Stimulated activated CD4-positive, alpha-beta T cell treated with anti-CD3 and anti-CD28 coated beads, Interleukin-12 subunit alpha, Interleukin-12 subunit beta, amount 100 ng/mL, for 4 hours (primary cell): ENCODE results near the gene KCNQ1OT1.

Experiments used
- DNase-seq: peaks from one replicate; pipeline ENCODE4 v3.0.0-alpha.2; 2020

KCNQ1OT1 gene

DNA sequence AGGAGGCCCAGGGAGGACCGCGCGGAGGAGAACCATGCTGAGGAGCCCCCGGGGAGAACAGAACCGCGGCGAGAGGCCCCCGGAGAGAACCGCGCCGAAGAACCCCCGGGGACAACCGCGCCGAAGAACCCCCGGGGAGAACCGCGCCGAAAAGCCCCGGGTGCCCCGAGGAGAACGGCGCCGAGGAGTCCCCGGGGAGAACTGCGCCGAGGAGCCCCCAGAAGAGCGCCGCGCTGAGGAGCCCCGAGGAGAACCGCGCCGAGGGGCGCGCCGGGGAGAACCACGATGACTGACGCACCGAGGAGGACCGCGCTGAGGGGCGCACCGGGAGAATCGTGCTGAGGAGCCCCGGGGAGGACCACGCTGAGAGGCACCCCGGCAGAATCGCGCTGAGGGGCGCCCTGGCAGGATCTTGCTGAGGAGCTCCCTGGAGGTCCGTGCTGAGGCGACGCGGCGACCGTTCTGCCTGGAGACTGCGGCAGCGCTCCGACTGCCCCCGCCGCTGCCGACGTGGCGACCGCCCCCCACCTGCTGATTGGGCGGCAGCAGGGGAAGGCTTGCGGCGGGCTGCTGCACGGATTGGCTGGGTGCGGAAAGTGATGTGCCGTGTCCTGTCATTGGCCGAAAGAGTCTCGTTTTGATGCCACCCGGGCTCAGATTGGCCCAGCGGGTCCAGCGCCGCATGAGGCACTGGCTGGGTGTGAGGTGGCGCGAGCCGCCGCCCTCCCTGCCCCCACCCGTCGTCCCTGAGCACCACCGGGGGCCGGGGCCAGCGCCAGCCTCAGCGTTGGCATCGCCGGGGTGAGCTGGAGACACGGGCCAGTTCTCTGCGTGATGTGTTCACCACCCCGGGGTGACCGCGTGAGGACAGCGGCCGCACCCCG lies at the start of gene KCNQ1OT1:
Gene KCNQ1OT1 (minus strand): TSS at position 464 of the 884 bp plus-strand sequence.
- peak; percentile 75 for DNase-seq

DNA sequence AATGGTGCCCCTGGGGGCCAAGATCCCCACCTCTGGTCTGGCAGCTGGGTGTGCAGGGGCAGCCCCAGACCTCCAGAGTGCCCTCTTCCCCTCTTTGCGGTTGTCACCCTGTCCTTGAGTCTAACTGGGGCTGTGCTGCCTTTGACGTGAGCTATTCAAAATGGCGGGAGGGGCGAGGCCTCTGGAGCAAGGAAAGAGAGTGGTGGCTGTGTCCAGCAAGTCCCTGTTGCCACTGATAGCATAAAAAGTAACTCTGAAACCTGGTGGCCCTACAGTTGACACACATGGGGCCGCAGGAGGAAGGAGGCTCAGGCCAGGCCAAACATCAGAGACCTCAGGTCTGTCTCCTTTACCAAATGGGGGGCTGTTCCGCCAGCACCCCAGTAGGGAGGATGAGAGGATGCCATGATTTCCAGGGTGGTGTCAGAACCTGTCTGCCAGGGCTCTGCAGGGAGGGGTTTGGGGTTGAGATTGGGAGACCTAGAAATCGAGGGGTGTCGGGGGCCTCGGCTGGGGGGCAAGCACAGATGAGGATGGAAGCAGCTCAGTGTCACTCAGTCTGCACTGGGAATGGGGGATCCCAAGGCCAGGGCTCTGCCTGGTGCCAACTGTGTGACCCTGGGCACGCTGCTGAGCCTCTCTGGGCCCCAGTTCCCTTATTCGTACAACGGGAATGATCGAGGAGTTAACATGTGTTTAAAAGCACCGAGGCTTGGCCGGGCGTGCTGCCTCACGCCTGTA lies 49.2 kb upstream of the KCNQ1OT1 start:
- DNase-seq = no peak

DNA sequence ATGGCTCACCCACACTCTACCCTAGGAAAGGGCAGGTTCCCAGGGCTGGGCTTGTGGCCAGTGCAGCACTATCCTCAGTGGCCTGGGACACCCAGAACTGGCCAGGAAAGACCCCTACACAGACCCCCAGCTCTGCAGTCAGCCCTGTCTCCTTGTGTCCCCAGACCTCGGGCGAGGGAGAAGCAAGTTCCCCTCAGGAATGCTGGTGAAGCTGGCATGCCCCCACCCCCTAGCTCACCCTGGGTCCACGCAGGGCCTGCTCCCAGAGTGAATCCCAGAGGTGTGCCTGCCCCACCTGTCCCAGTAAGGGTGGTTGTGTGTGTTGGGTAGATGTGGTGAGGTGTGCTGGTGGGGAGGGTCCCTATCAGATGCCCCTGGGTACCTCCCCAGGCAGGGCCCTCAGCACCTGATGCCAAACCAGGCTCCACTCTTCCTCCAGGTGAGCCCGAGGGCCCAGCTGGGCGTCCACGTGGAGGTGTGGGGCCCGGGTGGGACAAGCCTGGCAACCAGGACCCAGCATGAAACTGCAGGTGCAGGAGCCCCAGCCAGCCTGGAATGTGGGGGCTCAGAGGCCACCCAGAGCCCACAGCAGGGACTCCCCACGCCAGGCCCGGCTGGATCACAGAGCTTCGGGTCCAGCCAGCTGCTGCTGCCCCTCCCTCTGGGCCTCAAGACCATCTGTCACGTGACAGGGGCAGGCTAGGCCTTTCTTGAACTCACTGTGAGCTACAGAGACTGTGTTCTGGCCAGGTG lies 48.4 kb upstream of the KCNQ1OT1 start:
- DNase-seq = no peak

DNA sequence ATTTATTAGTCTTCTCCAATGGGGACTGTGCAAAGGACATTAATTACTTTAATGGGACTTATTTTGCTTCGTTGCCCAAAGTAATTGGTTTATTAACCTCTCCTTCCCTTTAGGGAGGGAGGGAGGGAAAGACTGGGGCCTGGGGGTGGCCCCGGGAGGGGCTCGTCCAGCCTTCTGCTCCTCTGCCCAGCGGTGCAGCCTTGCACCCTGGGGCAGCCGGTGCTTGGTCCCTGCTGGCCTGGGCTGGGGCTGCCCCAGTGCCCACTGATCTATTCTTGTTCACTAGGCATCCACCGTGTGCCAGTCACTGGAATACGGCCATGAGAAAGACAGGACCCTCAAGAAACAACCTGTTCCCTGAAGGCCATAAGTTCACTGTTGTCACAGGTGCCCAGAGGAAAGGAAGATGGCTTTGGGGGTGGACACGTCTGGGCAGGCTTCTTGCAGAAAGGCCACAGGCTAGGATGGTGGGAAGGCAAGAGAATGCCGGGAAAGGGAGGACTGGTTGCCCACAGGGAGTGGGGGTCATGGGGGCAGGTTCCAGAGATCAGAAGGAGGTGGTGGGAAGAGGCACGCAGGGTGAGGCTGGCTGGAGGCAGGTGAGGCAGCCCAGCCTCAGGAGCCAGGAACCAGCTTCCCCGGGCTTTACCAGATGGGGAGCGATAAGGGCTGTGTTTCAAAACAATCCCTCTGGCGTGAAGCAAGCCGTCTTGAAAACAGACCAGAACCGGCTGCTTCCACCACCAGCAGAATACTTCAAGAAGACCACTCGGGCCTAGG lies 47.6 kb upstream of the KCNQ1OT1 start:
- DNase-seq = no peak

DNA sequence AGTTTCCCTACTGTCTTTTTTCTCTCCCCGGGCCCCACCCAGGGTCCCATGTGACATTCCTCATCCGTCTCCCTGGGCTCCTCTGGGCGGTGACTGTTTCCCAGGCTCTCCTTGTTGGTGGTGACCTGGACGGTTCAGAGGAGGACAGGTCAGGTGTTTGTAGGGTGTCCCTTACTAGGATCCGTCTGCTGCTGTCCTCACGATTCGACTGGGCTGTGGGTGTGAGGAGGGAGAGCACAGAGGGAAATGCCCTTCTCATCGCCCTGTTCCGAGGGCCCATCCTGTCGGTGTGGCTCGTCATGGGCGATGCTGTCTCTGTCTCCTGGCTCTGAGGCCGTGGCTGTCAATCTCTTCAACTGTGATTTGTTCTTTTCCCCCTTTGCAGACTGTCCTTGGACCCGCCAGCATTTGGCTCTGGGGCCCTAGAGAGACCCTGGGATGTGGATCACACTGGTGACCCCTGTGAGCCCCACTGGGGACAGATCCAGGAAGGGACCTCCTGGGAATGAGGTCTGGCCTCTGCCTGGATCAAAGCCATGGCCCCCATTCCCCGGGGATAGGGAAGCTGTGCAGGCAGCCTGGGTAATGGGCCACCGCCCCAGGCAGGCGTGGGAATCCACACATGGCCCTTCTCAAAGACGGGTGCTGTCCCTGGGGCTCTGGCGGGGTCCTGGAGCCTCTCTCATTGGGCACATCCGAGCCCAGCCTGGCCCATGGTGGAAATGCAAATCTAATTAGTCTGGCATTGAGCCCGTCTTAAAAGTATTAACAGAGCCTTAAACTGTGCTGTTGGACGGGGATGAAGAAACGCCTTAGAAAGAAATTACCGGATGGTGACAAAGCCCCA lies 46.8 kb upstream of the KCNQ1OT1 start:
- no peak for DNase-seq

DNA sequence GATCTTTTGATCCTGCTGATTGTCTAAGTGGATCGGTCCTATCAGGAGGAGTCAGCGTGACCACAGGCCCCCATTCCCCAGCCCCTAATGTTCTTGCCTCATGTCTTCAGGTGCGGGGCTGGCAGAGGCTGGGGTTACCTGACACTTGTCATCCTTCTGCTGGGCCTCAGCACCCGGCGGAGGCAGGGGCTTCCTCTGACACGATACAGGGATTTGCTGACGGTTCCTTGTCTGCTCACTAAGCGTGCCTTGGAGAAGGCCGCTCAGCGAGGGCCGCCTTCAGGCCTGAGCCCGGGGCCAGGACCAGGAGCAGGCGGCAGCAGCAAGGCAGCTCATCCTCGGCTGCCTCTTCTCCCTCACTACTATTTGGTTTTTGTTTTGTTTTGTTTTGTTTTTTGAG lies 45.7 kb upstream of the KCNQ1OT1 start:
- no peak for DNase-seq

DNA sequence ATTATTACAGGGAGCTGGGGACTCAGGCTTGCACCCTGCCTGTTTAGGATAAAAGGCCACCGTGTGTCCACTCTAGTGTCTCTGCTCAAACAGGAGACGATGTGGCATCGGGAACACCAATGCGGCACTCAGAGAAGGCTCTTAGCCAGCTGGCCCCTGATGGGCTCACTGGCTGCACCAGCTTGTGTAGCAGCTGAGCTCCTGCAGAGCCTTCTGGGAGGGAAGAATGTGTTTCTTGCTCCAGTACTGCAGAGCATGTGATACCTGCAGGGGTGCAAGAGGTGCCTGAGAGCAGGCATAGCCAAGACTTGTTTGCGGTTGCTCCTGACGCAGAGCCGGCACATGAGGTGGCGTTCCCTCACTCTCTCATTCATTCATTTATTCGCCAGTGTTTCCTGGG lies 44.4 kb upstream of the KCNQ1OT1 start:
- DNase-seq = no peak

DNA sequence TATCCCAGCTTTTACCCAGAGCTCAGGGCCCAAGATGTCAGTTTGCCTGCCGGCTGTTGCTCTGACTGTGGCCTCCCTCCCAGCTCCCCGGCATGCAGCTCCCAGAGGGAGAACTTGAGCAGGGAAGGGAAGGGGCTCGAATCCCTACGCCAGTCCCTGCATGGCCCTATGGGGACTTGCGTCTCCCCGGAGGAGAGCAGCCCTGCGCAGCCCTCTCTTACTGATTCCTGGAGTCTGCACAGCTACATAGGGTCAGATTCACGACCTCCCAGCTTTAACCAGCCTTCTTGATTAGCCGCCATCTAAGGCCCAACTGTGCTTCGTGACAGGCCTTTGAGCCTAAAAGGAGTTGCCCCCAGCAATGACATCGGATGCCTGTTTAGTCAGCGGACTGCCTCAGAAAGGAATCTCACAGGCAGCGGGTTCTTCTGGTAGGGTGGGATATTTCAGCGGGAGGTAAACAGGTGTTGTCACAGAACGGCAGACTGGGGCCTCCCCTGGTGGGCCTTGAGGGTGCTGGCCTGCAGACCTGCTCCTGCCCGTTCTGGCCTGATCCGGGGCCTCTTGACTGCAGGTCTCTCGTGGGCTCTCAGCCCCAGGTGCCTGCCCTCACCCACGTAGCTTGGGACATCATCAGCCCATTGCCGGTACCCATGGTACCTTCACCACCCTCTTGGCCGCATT lies 43.8 kb upstream of the KCNQ1OT1 start:
- DNase-seq = no peak

DNA sequence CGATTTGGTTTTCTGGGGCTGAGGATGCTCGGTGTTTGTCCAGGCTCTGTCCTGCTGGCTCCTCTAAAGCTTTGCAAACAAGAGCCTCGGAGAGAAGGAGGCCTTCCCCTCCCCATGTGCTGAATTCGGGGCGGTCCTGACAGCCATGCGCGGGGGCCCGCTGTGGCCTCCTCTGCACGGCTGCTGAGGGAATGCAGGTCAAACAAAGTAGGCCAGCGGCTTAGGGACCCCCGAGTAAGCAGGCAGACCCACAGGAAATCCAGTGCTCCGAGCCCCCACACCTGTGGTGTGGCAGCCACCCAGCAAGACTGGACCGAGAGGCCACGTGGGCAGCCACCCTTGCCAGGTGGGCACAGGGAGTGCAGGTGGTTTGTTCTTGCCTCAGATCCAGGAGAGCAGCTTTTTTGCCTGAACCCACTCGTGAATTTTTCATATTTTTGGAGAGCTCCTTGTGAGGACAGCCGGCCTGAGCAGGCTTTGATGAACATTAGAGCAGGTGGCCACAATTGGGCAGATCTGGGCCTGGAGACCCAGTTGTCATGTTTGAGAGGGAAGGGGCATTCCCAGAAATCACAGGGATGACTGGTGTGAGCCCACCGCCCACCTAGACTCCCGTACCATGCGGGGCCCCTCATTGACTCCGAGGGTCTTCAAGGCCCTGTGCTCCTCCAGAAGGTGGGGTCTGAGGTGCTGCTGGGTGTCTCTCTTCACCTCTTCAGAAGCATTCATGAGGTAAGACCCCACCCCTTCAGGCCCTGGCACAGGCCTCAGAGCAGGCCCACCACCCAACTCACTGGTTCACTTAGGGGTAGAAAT lies 43.0 kb upstream of the KCNQ1OT1 start:
- no peak for DNase-seq

DNA sequence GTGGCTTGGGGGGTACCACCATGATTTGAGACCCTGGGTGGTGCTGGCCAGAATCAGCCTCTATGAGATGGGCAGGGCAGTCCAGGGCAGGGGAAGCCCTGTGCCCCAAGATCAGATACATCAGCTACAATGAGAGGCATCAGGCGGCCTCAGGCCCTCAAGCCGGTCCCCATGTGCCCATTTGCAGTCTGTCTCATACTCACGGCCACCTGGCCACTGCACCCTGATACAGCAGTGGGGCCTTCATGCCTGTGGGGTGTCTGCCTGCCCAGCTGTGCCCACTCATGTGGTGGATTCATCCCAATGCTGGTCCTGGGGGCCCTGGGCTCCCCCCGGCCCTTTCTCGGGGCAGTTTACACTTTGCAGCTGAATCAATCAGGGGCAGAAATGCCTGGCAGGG lies 42.4 kb upstream of the KCNQ1OT1 start:
- no peak for DNase-seq

DNA sequence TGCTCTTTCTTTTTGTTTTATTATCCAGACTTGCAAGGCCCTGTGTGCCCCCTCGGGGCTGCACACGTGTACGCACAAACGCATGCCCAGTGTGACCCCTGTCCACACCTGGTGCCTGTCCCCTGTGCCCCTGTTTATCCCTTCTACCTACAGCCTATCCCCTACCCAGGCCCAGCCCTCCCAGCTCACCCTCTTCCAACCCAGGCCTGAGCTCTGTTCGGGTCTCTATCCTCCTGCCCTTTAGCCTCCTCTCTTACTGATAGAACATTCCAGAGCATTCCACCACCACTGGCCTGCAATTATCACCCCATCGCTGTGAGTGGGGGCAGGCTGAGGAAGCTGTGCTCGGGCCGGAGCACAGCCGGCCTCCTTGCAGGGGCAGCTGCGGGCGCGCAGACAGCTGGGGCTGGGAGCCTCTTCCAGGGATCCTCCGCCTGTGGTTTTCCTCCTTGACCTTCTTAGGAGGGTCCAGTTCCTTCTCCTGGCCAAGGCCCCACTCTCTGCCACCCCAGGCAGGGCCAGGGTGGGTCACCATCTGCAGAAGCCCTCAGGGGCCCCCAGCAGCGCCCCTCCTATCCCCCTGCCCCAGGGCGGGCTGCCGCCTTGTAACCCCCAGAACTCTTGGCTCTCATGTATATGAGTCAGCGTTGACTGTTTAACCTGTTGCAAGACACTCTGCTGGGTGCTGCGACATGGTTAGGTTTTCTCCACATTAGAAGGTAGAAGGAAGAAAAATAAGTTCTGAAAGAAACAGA lies 41.8 kb upstream of the KCNQ1OT1 start:
- DNase-seq = no peak

DNA sequence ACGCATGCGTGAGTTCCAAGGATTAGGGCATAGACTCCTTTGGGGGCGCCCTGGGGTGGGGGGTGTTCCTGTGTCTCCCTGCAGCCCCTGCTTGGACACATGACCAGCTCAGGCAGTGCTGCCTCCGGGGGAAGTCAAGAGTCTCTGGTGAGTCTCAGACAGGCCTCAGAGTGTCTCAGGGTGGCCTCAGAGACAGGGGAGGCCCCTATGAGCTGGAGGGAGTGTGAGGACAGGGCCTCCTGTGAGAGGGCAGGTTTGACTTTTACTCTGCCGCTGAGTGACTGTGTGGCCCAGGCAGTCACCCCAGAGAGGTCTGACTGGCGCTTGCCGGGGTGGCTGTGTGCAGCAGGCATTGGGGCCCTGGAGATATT lies 41.2 kb upstream of the KCNQ1OT1 start:
- no peak for DNase-seq

DNA sequence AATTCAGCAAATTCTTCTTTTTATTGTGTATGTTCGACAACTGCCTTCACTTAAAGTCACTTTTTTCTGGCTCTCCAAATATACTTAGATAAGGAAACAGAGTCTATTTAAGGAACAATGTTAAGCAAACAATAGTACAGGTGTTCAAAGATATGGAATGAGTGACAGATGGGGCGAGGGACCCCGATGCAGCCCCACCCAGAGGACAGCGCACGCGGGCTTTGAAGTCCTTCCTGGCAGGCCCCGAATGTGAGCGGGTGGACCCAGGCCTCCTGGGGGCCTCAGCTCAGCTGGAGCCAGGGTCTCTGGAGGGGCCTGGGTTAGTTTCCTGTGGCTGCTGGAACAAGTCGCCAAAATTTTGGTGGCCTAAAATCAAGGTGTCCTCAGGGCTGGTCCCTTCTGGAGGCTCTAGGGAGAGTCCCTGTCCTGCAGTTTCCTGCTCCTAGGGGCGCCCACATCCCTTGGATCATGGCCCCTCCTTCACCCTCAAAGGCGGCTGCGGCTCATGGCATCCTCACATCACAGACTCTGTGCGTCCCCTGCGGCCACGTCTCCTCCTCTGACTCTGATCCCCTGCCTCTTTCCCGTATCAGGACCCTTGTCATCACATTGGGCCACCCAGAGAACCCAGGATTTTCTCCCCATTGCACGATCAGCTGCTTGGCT lies 40.6 kb upstream of the KCNQ1OT1 start:
- DNase-seq = no peak

DNA sequence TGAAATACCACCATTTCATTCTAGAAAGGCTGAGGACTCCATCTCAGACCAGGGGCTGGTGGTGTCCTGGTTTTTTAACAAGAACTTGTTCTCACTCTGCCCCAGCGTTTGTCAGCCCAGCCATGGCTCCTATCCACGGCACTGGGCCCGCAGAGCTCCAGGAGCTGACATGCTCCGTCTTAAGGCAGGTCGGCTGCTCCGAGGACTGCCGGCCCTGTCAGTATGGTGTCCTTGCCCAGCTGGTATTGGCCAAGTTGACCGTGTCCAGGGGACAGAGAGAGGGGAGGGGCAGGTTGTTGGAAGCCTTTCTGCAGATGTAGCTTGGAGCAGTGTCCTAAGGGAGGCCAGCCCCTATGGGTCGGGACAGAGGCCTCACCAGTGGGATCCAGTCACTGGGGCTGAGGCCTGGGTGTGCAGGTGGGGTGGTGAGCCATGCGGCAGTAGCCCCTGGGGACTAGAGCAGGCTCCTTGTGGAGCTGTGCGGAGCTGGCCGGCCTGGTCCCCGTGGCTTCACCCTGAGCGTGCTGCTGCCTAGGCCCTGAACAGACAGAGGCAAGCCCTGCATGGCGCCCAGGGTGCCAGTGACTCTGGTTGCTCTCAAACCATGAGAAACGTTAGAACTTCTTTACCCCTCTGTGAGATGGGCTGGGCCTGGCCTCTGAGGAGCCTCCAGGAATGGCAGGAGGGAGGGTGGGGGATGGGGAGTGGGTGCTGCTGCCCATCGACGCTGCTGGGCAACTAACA lies 39.9 kb upstream of the KCNQ1OT1 start:
- no peak for DNase-seq

DNA sequence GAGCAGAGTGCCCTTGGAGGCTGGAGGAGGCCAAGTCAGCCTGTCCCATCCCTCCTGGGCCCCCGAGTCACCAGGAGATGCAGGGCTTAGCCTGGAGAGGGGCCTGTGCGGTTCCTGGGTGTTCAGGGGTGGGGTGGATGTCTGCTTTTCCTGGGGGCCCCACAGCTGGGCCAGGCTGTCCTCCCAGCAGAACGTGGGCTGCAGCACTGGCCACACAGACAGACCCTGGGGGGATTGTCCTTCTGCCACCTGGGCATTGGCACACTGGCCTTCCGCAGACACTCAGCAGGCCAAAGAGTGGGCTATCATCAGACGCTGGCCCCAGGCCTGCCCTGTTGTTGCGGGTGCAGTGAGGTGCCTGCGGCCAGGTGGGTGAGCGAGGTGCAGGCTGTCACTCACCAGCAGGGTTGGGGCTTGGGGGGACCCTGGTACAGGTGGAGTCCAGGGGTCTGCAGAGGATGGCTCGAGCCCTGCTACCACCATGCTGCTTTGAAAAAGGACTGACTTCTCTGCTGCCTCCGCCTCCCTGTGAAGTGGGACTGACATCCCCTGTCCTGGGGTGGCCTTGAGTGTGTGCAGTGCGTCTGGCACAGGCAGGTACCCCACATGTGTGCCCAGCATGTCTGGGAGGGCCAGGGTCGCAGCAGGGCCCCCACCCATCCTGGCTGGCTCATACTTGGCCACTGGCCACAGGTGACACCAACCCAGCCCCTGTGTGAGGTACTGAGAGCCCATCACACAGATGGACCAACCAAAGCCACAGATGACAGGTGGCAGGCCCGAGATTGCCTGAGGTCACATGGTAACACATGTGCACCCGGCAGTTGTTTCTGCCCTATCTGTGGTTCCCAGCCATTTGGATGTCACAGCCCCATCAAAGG lies 39.0 kb upstream of the KCNQ1OT1 start:
- DNase-seq = no peak

DNA sequence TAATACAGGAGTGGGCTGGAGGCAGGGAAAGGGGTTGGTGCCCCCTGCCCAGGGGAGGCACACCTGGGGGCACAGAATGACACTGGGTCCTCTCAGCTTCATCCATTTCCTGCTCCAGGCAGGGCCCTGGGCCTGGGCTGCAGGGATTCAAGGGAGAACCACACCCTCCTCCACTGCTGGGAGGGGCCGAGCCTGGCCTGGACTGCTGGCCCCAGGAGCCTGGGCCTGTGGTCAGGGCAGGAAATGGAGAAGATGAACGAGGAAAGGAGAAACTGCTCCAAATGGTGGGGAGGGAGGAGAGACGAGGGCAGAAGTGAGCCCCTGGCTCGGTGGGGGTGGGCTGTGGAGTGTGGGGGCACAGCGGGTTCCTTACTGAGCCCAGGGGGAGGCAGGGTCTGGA lies 38.1 kb upstream of the KCNQ1OT1 start:
- DNase-seq = no peak

DNA sequence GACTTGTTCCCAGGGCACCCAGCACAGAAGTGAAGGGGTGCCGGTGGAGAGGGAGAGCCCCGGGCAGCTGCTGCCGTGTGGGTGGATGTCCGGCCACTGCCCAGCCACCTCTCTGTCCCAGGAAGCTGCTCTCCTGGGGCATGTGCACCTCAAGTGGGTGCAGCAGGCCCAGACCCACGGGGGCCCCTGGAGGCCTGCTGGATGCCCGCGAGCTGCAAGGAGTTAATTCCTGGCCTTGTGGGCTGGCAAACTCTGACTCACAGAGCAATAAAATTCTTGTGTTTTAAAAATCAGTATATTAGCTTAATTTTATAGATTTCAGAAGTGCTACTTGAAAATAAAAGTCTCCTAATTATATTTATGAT lies 37.4 kb upstream of the KCNQ1OT1 start:
- no peak for DNase-seq
